ENCODE data around the gene SPON1.

SPON1 gene

GRCh38 chr11:14114269-14114668 is 151.7 kb downstream of the SPON1 start:
- H3K27me3 Mint-ChIP-seq, result no peaks in the 10 kb centered on the region
- peaks cover 4% of the 10 kb centered on the region for H3K4me1 Mint-ChIP-seq (ENCODE audit: low read depth)
- H3K9me3 Mint-ChIP-seq, result peaks cover 8% of the 10 kb centered on the region
- H3K27ac Mint-ChIP-seq, result no peak overlapping the region
- H3K36me3 Mint-ChIP-seq (ENCODE audit: low read depth), result no peaks in the 10 kb centered on the region
- H3K4me3 Mint-ChIP-seq, result no peak overlapping the region

GRCh38 chr11:14114786-14115185 is 152.3 kb downstream of the SPON1 start:
- H3K27ac Mint-ChIP-seq, result no peak overlapping the region
- no peak overlapping the region for H3K4me3 Mint-ChIP-seq
- peaks cover 8% of the 10 kb centered on the region for H3K4me1 Mint-ChIP-seq (ENCODE audit: low read depth)
- H3K9me3 Mint-ChIP-seq, result peaks cover 8% of the 10 kb centered on the region
- H3K36me3 Mint-ChIP-seq (ENCODE audit: low read depth), result no peaks in the 10 kb centered on the region
- H3K27me3 Mint-ChIP-seq, result no peaks in the 10 kb centered on the region

- Mint-ChIP-seq H3K36me3 (ENCODE audit: low read depth) (no peaks in the 10 kb centered on the region), H3K4me3 (no peak overlapping the region), H3K9me3 (peaks cover 8% of the 10 kb centered on the region), H3K27me3 (no peaks in the 10 kb centered on the region), H3K27ac (no peak overlapping the region), H3K4me1 (ENCODE audit: low read depth) (peaks cover 10% of the 10 kb centered on the region)
These were observed 155.1 kb downstream of the SPON1 start for GRCh38 chr11:14117632-14118031.

GRCh38 chr11:14118072-14118471 is 155.5 kb downstream of the SPON1 start:
- peaks cover 10% of the 10 kb centered on the region for H3K4me1 Mint-ChIP-seq (ENCODE audit: low read depth)
- H3K4me3 Mint-ChIP-seq, result no peak overlapping the region
- H3K9me3 Mint-ChIP-seq, result peaks cover 8% of the 10 kb centered on the region
- H3K27me3 Mint-ChIP-seq, result no peaks in the 10 kb centered on the region
- no peaks in the 10 kb centered on the region for H3K36me3 Mint-ChIP-seq (ENCODE audit: low read depth)
- no peak overlapping the region for H3K27ac Mint-ChIP-seq

- no peak overlapping the region for H3K4me3 Mint-ChIP-seq
These were observed 156.8 kb downstream of the SPON1 start for GRCh38 chr11:14119357-14119756.

GRCh38 chr11:14124350-14124749 is 161.8 kb downstream of the SPON1 start:
- Mint-ChIP-seq H3K36me3 (ENCODE audit: low read depth) (no peaks in the 10 kb centered on the region), H3K4me1 (ENCODE audit: low read depth) (peaks cover 6% of the 10 kb centered on the region), H3K9me3 (peaks cover 5% of the 10 kb centered on the region), H3K4me3 (no peak overlapping the region), H3K27ac (no peak overlapping the region), H3K27me3 (no peaks in the 10 kb centered on the region)

More at GRCh38 chr11:14119357-14119756, 156.8 kb downstream of the SPON1 start:
- H3K36me3 Mint-ChIP-seq (ENCODE audit: low read depth), result no peaks in the 10 kb centered on the region
- peaks cover 10% of the 10 kb centered on the region for H3K4me1 Mint-ChIP-seq (ENCODE audit: low read depth)
- H3K27ac Mint-ChIP-seq, result no peak overlapping the region
- no peaks in the 10 kb centered on the region for H3K27me3 Mint-ChIP-seq
- peaks cover 8% of the 10 kb centered on the region for H3K9me3 Mint-ChIP-seq

- Mint-ChIP-seq H3K36me3 (ENCODE audit: low read depth) (no peaks in the 10 kb centered on the region), H3K4me1 (ENCODE audit: low read depth) (peaks cover under 1% of the 10 kb centered on the region), H3K9me3 (peaks cover 5% of the 10 kb centered on the region), H3K4me3 (no peak overlapping the region), H3K27me3 (no peaks in the 10 kb centered on the region), H3K27ac (no peak overlapping the region)
These were observed 162.4 kb downstream of the SPON1 start for GRCh38 chr11:14124886-14125285.

GRCh38 chr11:14125529-14125928 is 163.0 kb downstream of the SPON1 start:
- Mint-ChIP-seq H3K9me3 (peaks cover 5% of the 10 kb centered on the region), H3K36me3 (ENCODE audit: low read depth) (no peaks in the 10 kb centered on the region)

GRCh38 chr11:14127679-14128078 is 165.2 kb downstream of the SPON1 start:
- no peak overlapping the region for H3K27ac Mint-ChIP-seq
- H3K4me3 Mint-ChIP-seq, result no peak overlapping the region
- no peaks in the 10 kb centered on the region for H3K4me1 Mint-ChIP-seq (ENCODE audit: low read depth)
- H3K36me3 Mint-ChIP-seq (ENCODE audit: low read depth), result no peaks in the 10 kb centered on the region
- peaks cover 5% of the 10 kb centered on the region for H3K9me3 Mint-ChIP-seq
- H3K27me3 Mint-ChIP-seq, result no peaks in the 10 kb centered on the region

More at GRCh38 chr11:14125529-14125928, 163.0 kb downstream of the SPON1 start:
- H3K27ac Mint-ChIP-seq, result no peak overlapping the region
- no peaks in the 10 kb centered on the region for H3K4me1 Mint-ChIP-seq (ENCODE audit: low read depth)
- no peak overlapping the region for H3K4me3 Mint-ChIP-seq
- H3K27me3 Mint-ChIP-seq, result no peaks in the 10 kb centered on the region

- H3K9me3 Mint-ChIP-seq, result peaks cover 5% of the 10 kb centered on the region
- no peak overlapping the region for H3K4me3 Mint-ChIP-seq
- H3K27ac Mint-ChIP-seq, result no peak overlapping the region
- H3K4me1 Mint-ChIP-seq (ENCODE audit: low read depth), result no peaks in the 10 kb centered on the region
- no peaks in the 10 kb centered on the region for H3K27me3 Mint-ChIP-seq
- H3K36me3 Mint-ChIP-seq (ENCODE audit: low read depth), result no peaks in the 10 kb centered on the region
These were observed 169.8 kb downstream of the SPON1 start for GRCh38 chr11:14132312-14132711.

GRCh38 chr11:14133381-14133780 is 170.9 kb downstream of the SPON1 start:
- Mint-ChIP-seq H3K9me3 (peaks cover 5% of the 10 kb centered on the region), H3K4me1 (ENCODE audit: low read depth) (no peaks in the 10 kb centered on the region), H3K36me3 (ENCODE audit: low read depth) (no peaks in the 10 kb centered on the region), H3K27ac (no peak overlapping the region), H3K27me3 (no peaks in the 10 kb centered on the region), H3K4me3 (no peak overlapping the region)

GRCh38 chr11:14136561-14136960 is 174.0 kb downstream of the SPON1 start:
- Mint-ChIP-seq H3K9me3 (no peaks in the 10 kb centered on the region), H3K4me3 (no peak overlapping the region), H3K4me1 (ENCODE audit: low read depth) (no peaks in the 10 kb centered on the region), H3K27ac (no peak overlapping the region), H3K36me3 (ENCODE audit: low read depth) (no peaks in the 10 kb centered on the region), H3K27me3 (no peaks in the 10 kb centered on the region)

GRCh38 chr11:14137284-14137683 is 174.8 kb downstream of the SPON1 start:
- Mint-ChIP-seq H3K27me3 (no peaks in the 10 kb centered on the region), H3K27ac (no peak overlapping the region), H3K36me3 (ENCODE audit: low read depth) (no peaks in the 10 kb centered on the region), H3K9me3 (no peaks in the 10 kb centered on the region), H3K4me3 (no peak overlapping the region), H3K4me1 (ENCODE audit: low read depth) (no peaks in the 10 kb centered on the region)

- Mint-ChIP-seq H3K27ac (no peak overlapping the region), H3K4me3 (no peak overlapping the region), H3K4me1 (ENCODE audit: low read depth) (peaks cover 6% of the 10 kb centered on the region), H3K27me3 (no peaks in the 10 kb centered on the region), H3K36me3 (ENCODE audit: low read depth) (no peaks in the 10 kb centered on the region), H3K9me3 (no peaks in the 10 kb centered on the region)
These were observed 178.5 kb downstream of the SPON1 start for GRCh38 chr11:14140991-14141390.

- H3K9me3 Mint-ChIP-seq, result no peaks in the 10 kb centered on the region
- no peaks in the 10 kb centered on the region for H3K27me3 Mint-ChIP-seq
- no peak overlapping the region for H3K4me3 Mint-ChIP-seq
- H3K36me3 Mint-ChIP-seq (ENCODE audit: low read depth), result no peaks in the 10 kb centered on the region
- H3K4me1 Mint-ChIP-seq (ENCODE audit: low read depth), result peaks cover 6% of the 10 kb centered on the region
- no peak overlapping the region for H3K27ac Mint-ChIP-seq
These were observed 179.2 kb downstream of the SPON1 start for GRCh38 chr11:14141676-14142075.

GRCh38 chr11:14144934-14145333 is 182.4 kb downstream of the SPON1 start:
- no peaks in the 10 kb centered on the region for H3K27me3 Mint-ChIP-seq
- peaks cover 6% of the 10 kb centered on the region for H3K4me1 Mint-ChIP-seq (ENCODE audit: low read depth)
- no peaks in the 10 kb centered on the region for H3K9me3 Mint-ChIP-seq
- H3K36me3 Mint-ChIP-seq (ENCODE audit: low read depth), result no peaks in the 10 kb centered on the region
- no peak overlapping the region for H3K27ac Mint-ChIP-seq
- no peak overlapping the region for H3K4me3 Mint-ChIP-seq
